Gastroesophageal sphincter (tissue), 4 donors: ENCODE data around the gene TATDN2. TPM values are rescaled to one million over a fixed set of nuclear protein-coding genes. Genes with fewer than 3 reads are reported as not detected.

Experiments used
- ATAC-seq: fragments of 150-250 bp; one replicate; pipeline ENCODE4 v1.9.1; 2016; ENCODE audit warnings: mild to moderate bottlenecking, moderate library complexity
- H3K27ac ChIP-seq, 4 donors: fragments of 200-600 bp; sonication (generic) in 3 of 4; 1 replicate in 3 of 4; 2 replicates in 1 of 4; pipeline ENCODE4 v1.5.1; 2016 to 2019
- H3K27me3 ChIP-seq: fragments of 200-600 bp; sonication (generic); one replicate; pipeline ENCODE4 v1.5.1; 2019
- H3K36me3 ChIP-seq, 2 donors: fragments of 200-600 bp; sonication (generic); one replicate each; pipeline ENCODE4 v1.5.1; 2019; ENCODE audit warnings: control low read depth in 1 of 2
- H3K4me1 ChIP-seq, 3 donors: fragments of 200-600 bp; sonication (generic); 1 replicate in 2 of 3; 2 replicates in 1 of 3; pipeline ENCODE4 v1.5.1; 2016 to 2019; ENCODE audit warnings: control low read depth in 2 of 3
- H3K4me3 ChIP-seq, 2 donors: fragments of 200-600 bp; sonication (generic); one replicate each; pipeline ENCODE4 v1.5.1; 2019; ENCODE audit warnings: mild to moderate bottlenecking in 1 of 2, moderate library complexity in 1 of 2
- H3K9me3 ChIP-seq, 3 donors: fragments of 200-600 bp; sonication (generic); one replicate each; pipeline ENCODE4 v1.5.1; 2017 to 2019; ENCODE audit warnings: control low read depth in 2 of 3
- EP300 ChIP-seq: sonication (generic); formaldehyde crosslinking; IDR thresholded peaks from one replicate; pipeline ENCODE4 v1.6.1; 2017; ENCODE audit warnings: antibody characterized with exemption, mild to moderate bottlenecking
- POLR2A ChIP-seq, 2 donors: fragments of 450-650 bp; IDR thresholded peaks; one replicate each; pipeline ENCODE4 v1.6.1; 2017; ENCODE audit warnings: antibody characterized with exemption in 2 of 2, mild to moderate bottlenecking in 2 of 2, moderate library complexity in 1 of 2
- POLR2AphosphoS5 ChIP-seq: sonication (generic); formaldehyde crosslinking; IDR thresholded peaks from one replicate; pipeline ENCODE4 v1.6.1; 2017; ENCODE audit warnings: antibody characterized with exemption
- WGBS, 2 donors: methylation state at CpG; one replicate each; pipeline ENCODE4 v1.1.5; 2018; ENCODE audit warnings: low coverage in 1 of 2; 5-methylcytosine and 5-hydroxymethylcytosine counted together
- total RNA-seq, 4 donors: library from RNA; depleted of rRNA; stranded (reverse); fragments of >200 nt; gene quantifications; one replicate each; pipeline ENCODE4 v1.1.0, GENCODE V29; 2016
- TF ChIP-seq, protein P1 (sequence below), 4 experiments: fragments of 200-600 bp in 2 of 4; fragments of 450-650 bp in 2 of 4; sonication (generic) in 1 of 4; IDR thresholded peaks; one replicate each; pipeline ENCODE4 v1.5.1; 2017 to 2019; ENCODE audit warnings: antibody characterized with exemption in 4 of 4, mild to moderate bottlenecking in 2 of 4, moderate library complexity in 2 of 4

The TATDN2 gene
- total RNA-seq, 4 donors from 2014 or later, result 10.0 to 28.4 (median 22.6) TPM

GRCh38 chr3:10224794-10225665, 23.2 kb upstream of the TATDN2 start:
- no peaks in the 10 kb centered on the region for H3K27me3 ChIP-seq
- TF ChIP-seq POLR2AphosphoS5 (peak; percentile 95), EP300 (no peak)
- TF ChIP-seq, protein P1, sequence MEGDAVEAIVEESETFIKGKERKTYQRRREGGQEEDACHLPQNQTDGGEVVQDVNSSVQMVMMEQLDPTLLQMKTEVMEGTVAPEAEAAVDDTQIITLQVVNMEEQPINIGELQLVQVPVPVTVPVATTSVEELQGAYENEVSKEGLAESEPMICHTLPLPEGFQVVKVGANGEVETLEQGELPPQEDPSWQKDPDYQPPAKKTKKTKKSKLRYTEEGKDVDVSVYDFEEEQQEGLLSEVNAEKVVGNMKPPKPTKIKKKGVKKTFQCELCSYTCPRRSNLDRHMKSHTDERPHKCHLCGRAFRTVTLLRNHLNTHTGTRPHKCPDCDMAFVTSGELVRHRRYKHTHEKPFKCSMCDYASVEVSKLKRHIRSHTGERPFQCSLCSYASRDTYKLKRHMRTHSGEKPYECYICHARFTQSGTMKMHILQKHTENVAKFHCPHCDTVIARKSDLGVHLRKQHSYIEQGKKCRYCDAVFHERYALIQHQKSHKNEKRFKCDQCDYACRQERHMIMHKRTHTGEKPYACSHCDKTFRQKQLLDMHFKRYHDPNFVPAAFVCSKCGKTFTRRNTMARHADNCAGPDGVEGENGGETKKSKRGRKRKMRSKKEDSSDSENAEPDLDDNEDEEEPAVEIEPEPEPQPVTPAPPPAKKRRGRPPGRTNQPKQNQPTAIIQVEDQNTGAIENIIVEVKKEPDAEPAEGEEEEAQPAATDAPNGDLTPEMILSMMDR (IDR thresholded peaks at IDR 0.05), result peak in 3 of 4 experiments; percentile 81 to 89 (median 86)
- H3K36me3 ChIP-seq, result peaks cover 0 to 47% of the 10 kb centered on the region in 2 donors
- no peak overlapping the region for H3K4me3 ChIP-seq
- no peak overlapping the region for H3K27ac ChIP-seq
- 42 to 72% methylated on average over 2 to 4 of the region's 4 CpGs for WGBS, 2 donors
- no peaks in the 10 kb centered on the region for H3K9me3 ChIP-seq
- ATAC-seq, result peak; percentile 87
- H3K4me1 ChIP-seq, result peaks cover 0 to 10% (median 0%) of the 10 kb centered on the region in 3 donors

DNA sequence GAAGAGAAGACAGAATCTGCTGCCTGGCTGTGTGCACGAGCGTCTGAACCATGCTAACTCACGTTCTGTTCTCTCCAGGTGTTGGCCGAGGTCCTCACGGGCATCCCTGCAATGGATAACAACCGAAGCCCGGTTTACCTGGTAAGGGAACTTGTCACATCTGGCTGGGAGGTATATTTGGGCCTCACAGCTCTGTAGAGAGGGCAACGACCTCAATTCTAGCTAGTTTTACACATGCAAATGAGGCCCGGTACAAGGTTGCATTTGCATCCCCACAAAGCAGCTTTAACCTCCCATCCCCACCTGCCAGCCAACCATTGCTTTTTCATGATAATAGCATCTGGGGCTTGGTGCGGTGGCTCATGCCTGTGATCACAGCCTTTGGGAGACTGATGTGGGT, 22.0 kb upstream of the TATDN2 start:
- Histone ChIP-seq H3K9me3 (no peaks in the 10 kb centered on the region), H3K27me3 (no peaks in the 10 kb centered on the region), H3K27ac (no peak overlapping the region), H3K4me1 (peaks cover 0 to 10% (median 0%) of the 10 kb centered on the region in 3 donors), H3K4me3 (no peak overlapping the region), H3K36me3 (peaks cover 0 to 44% of the 10 kb centered on the region in 2 donors)
- no peak for ATAC-seq
- TF ChIP-seq POLR2AphosphoS5, result no peak
- TF ChIP-seq, protein P1 (IDR thresholded peaks at IDR 0.05), result no peak
- no peak for TF ChIP-seq EP300
- no peak for TF ChIP-seq POLR2A (IDR thresholded peaks at IDR 0.05)
- WGBS, 2 donors, result 56 to 76% methylated on average over 4 to 9 of the region's 10 CpGs

- Histone ChIP-seq H3K27ac (no peak overlapping the region), H3K4me1 (peaks cover 0 to 10% (median 0%) of the 10 kb centered on the region in 3 donors), H3K9me3 (no peaks in the 10 kb centered on the region), H3K4me3 (no peak overlapping the region), H3K36me3 (peaks cover 0 to 34% of the 10 kb centered on the region in 2 donors), H3K27me3 (no peaks in the 10 kb centered on the region)
- no peak for TF ChIP-seq POLR2A (IDR thresholded peaks at IDR 0.05)
- no peak for TF ChIP-seq EP300
- TF ChIP-seq, protein P1 (IDR thresholded peaks at IDR 0.05), result no peak
- TF ChIP-seq POLR2AphosphoS5, result no peak
- WGBS, 2 donors, result 66 to 86% methylated on average over 2 to 4 of the region's 4 CpGs
- ATAC-seq, result no peak
Observed at GRCh38 chr3:10228248-10228950, 19.9 kb upstream of the TATDN2 start.

DNA sequence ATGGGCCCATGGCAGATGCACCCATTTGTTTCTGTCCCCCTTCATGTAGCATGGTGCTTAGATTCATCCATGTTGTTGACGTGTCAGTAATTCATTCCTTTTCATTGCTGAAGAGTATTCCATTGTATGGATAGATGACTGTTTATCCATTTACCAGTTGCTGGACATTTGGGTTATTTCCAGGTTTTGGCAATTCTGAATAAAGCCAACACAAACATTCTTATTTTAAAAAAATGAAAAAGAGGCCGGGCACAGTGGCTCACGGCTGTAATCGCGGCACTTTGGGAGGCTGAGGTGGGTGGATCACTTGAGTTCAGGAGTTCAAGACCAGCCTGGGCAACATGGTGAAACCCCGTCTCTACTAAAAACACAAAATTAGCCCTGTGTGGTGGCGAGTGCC, 18.7 kb upstream of the TATDN2 start:
- Histone ChIP-seq H3K27me3 (no peaks in the 10 kb centered on the region), H3K36me3 (peaks cover 0 to 39% of the 10 kb centered on the region in 2 donors), H3K4me3 (no peak overlapping the region), H3K4me1 (peaks cover 0 to 6% (median 0%) of the 10 kb centered on the region in 3 donors), H3K9me3 (no peaks in the 10 kb centered on the region), H3K27ac (no peak overlapping the region)
- TF ChIP-seq, protein P1 (IDR thresholded peaks at IDR 0.05), result no peak
- no peak for TF ChIP-seq POLR2A (IDR thresholded peaks at IDR 0.05)
- no peak for TF ChIP-seq POLR2AphosphoS5
- TF ChIP-seq EP300, result no peak
- 80 to 84% methylated on average over 6 to 7 of the region's 7 CpGs for WGBS, 2 donors
- ATAC-seq, result no peak
